Measurements from ENCODE around the gene PPTC7.
A peak's percentile ranks its signal among the peaks of the same experiment; 100 is the strongest.
"Not testable (repeated sequence)": the region's sequence is repeated elsewhere in the genome, so short reads cannot be mapped to it uniquely, and the experiment has no call there.

Gene PPTC7

DNA sequence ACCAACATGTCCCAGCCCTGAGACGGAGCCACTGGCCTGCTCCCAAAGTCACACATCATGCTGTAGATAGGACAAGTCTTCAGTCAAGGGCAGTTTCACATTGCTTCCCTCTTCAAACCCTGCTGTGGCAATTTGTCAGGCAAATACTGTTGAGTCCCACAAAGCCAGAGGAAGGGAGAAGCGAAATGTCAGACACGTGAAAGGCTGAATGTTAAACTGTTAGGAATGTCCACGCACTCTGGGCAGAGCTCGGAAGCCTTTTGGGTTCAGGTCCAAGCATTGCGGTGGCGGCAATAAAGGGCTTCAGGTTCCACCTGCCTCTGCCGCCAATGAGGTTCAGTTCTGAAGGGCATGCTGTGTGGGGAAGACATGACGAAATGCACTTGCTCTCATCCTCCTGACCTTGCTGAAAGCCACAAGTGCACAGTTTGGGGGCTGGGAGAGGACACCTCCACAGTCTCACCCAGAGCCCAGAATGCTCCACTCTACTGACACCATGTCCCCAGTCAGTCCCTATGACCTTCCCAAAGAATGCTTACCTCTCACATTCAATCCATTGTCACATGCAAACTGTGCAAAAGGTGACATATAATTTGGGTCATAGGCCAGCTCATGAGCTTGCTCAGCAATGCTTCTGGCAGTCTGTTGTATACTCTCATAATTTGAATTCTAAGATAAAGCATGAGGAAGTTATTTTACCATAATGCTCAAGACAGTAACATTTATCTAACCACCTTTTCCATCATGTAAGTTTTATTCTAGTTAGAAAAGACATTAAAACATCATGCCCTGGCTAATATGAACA lies 45.3 kb downstream of the PPTC7 start:
- Mint-ChIP-seq H3K4me1 (peaks cover 49% of the 10 kb centered on the region), H3K27ac (no peak overlapping the region), H3K4me3 (no peak overlapping the region), H3K9me3 (no peaks in the 10 kb centered on the region), H3K27me3 (no peaks in the 10 kb centered on the region)
- ATAC-seq (no peak), DNase-seq (no peak)

DNA sequence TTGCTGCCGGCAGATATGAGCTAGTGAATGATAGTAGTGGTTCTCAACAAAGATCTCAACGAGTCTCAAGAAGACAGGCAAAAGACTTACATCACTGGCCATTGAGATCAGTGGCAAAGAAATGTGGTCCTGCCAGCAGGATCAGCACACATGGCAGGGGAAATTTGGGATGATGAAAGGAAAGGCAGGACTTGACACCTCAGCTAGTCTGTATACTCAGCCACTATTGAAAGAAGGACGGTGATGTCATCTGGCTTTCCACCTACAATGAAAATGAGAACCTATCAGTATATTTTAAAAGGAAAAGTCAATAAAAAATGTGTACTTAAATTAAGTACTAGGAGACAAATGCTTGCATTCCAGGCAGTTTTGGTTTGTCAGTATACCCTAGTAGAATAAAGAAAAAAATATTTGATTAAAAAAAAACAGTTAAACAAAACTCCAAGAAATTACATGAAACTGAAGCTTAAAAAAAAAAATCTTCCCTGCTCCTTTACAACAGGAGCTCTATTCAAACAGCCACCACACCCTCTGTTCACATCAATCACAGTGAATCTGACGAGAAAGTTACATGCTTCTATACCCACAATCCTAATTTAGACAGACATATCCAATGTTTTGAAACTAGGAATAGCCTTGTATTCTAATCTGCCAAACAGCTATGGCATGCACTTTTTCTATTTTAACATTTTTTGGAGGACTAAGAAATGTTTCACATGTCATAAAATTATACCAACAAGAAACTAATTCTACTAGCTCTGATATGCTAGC lies 46.1 kb downstream of the PPTC7 start:
- H3K4me3 Mint-ChIP-seq, result no peak overlapping the region
- ATAC-seq (no peak), DNase-seq (no peak)
- peaks cover 55% of the 10 kb centered on the region for H3K4me1 Mint-ChIP-seq
- H3K9me3 Mint-ChIP-seq, result no peaks in the 10 kb centered on the region
- H3K27me3 Mint-ChIP-seq, result no peaks in the 10 kb centered on the region
- no peak overlapping the region for H3K27ac Mint-ChIP-seq

- DNase-seq, result no peak
- Mint-ChIP-seq H3K27me3 (no peaks in the 10 kb centered on the region), H3K27ac (peak overlapping the region in 1 of 2 donors; percentile 19), H3K4me1 (peaks cover 69% of the 10 kb centered on the region), H3K9me3 (no peaks in the 10 kb centered on the region), H3K4me3 (no peak overlapping the region)
- ATAC-seq, result no peak
Measured at GRCh38 chr12:110534811-110535210, 48.3 kb downstream of the PPTC7 start.

- DNase-seq (no peak), ATAC-seq (no peak)
- Mint-ChIP-seq H3K9me3 (no peaks in the 10 kb centered on the region), H3K4me3 (no peak overlapping the region), H3K4me1 (peaks cover 73% of the 10 kb centered on the region), H3K27ac (no peak overlapping the region), H3K27me3 (no peaks in the 10 kb centered on the region)
Measured at GRCh38 chr12:110533607-110534006, 49.5 kb downstream of the PPTC7 start.

DNA sequence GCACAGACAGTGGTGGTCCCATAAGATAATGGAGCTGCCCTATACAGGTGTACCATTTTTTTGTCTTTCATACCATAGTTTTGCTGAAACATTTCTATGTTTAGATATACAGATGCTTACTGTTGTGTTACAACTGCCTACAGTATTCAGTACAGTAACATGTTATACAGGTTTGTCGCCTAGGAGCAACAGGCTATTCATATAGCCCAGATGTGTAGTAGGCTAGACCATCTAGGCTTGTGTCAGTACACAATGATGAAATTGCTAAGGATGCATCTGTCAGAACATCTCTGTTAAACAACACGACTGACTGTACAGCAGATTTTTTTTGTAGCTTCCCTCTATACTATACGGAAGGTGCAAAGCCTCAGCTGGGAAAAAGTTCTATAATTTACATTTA lies 50.5 kb downstream of the PPTC7 start:
- Mint-ChIP-seq H3K27me3 (no peaks in the 10 kb centered on the region), H3K27ac (no peak overlapping the region), H3K4me3 (no peak overlapping the region), H3K9me3 (no peaks in the 10 kb centered on the region), H3K4me1 (peaks cover 70% of the 10 kb centered on the region)
- no peak for DNase-seq
- ATAC-seq, result no peak

GRCh38 chr12:110531741-110532333 lies 51.3 kb downstream of the PPTC7 start:
- peaks cover 62% of the 10 kb centered on the region for H3K4me1 Mint-ChIP-seq
- H3K9me3 Mint-ChIP-seq, result no peaks in the 10 kb centered on the region
- peak; percentile 92 for ATAC-seq
- H3K27me3 Mint-ChIP-seq, result no peaks in the 10 kb centered on the region
- peak overlapping the region; percentile 25 to 61 for H3K27ac Mint-ChIP-seq
- no peak for DNase-seq
- peak overlapping the region; percentile 10 to 32 for H3K4me3 Mint-ChIP-seq

GRCh38 chr12:110530511-110530910 lies 52.6 kb downstream of the PPTC7 start:
- no peak for ATAC-seq
- Mint-ChIP-seq H3K4me1 (peaks cover 54% of the 10 kb centered on the region), H3K9me3 (no peaks in the 10 kb centered on the region), H3K27me3 (no peaks in the 10 kb centered on the region), H3K4me3 (no peak overlapping the region), H3K27ac (no peak overlapping the region)
- no peak for DNase-seq

- DNase-seq (no peak), ATAC-seq (no peak)
- Mint-ChIP-seq H3K4me3 (no peak overlapping the region), H3K27ac (peak overlapping the region in 1 of 2 donors; percentile 11), H3K27me3 (no peaks in the 10 kb centered on the region), H3K9me3 (no peaks in the 10 kb centered on the region), H3K4me1 (peaks cover 38% of the 10 kb centered on the region)
Measured at GRCh38 chr12:110528277-110528839, 54.8 kb downstream of the PPTC7 start.

DNA sequence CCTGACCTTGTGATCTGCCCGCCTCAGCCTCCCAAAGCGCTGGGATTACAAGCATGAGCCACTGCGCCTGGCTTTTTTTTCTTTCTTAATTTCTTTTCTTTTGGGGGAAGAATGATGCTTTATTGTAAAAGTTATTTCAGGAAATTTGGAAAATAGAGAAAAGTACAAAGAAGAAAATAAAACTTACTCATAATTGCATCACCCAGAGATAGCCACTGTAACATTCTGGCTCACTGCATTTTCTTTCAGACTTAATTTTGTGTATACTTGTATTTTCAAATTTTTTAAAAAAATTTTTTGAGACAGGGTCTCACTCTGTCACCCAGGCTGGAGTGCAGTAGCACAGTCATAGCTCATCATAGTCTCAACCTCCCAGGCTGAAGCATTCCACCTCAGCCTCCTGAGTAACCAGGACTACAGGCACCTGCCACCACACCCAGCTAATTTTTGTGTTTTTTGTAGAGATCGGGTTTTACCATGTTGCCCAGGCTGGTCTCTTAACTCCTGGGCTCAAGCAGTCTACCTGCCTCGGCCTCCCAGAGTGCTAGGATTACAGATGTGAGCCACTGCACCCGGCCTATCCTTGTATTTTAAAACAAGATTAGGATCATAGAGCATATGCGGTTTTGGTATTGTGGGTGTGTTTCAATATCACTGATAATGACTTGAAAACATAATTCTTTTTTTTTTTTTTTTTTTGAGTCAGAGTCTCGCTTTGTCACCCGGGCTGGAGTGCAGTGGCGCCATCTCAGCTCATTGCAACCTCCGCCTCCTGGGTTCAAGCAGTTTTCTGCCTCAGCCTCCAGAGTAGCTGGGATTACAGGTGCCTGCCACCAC lies 62.0 kb downstream of the PPTC7 start:
- H3K27ac Mint-ChIP-seq, result peak overlapping the region in 1 of 2 donors; percentile 19
- not testable (repeated sequence) for H3K27me3 Mint-ChIP-seq, DNase-seq, H3K4me3 Mint-ChIP-seq, H3K9me3 Mint-ChIP-seq, ATAC-seq, H3K4me1 Mint-ChIP-seq

DNA sequence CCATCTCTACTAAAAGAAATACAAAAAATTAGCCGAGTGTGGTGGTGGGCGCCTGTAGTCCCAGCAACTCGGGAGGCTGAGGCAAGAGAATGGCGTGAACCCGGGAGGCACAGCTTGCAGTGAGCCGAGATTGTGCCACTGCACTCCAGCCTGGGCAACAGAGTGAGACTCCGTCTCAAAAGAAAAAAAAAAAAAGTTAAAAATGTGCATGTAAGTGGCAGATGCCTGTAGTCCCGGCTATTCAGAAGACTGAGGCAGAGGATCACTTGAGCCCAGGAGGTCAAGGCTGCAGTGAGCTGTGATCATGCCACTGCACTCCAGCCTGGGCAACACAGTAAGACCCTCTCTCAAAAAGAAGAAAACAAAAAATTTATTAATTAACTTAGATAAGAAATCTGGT lies 65.1 kb downstream of the PPTC7 start:
- H3K27me3 Mint-ChIP-seq, H3K9me3 Mint-ChIP-seq, H3K4me1 Mint-ChIP-seq, H3K27ac Mint-ChIP-seq, DNase-seq, H3K4me3 Mint-ChIP-seq, ATAC-seq: not testable (repeated sequence)

- DNase-seq, result no peak
- Mint-ChIP-seq H3K27ac (no peak overlapping the region), H3K27me3 (no peaks in the 10 kb centered on the region), H3K4me3 (no peak overlapping the region), H3K4me1 (no peaks in the 10 kb centered on the region), H3K9me3 (no peaks in the 10 kb centered on the region)
- no peak for ATAC-seq
Measured at GRCh38 chr12:110516995-110517394, 66.1 kb downstream of the PPTC7 start.

DNA sequence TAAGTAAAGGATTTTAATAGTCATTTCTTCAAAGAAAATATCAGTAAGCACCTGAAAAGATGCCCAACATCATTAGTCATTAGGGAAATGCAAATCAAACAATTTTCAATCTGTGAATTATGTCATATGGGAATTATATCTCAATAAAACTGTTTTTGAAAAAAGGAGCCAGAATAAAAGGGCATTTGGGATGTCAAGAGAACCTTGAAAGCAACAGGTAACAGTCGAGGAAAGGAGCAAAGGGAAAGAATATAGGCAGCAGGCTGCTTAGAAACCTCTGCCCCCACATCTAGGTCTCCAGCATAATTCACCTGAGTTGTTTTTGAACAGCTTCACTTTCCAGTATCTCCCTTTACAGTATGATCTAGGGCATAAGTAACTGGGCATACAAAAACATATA lies 68.8 kb downstream of the PPTC7 start:
- no peaks in the 10 kb centered on the region for H3K9me3 Mint-ChIP-seq
- no peak overlapping the region for H3K27ac Mint-ChIP-seq
- ATAC-seq (no peak), DNase-seq (no peak)
- no peak overlapping the region for H3K4me3 Mint-ChIP-seq
- H3K27me3 Mint-ChIP-seq, result no peaks in the 10 kb centered on the region
- no peaks in the 10 kb centered on the region for H3K4me1 Mint-ChIP-seq

DNA sequence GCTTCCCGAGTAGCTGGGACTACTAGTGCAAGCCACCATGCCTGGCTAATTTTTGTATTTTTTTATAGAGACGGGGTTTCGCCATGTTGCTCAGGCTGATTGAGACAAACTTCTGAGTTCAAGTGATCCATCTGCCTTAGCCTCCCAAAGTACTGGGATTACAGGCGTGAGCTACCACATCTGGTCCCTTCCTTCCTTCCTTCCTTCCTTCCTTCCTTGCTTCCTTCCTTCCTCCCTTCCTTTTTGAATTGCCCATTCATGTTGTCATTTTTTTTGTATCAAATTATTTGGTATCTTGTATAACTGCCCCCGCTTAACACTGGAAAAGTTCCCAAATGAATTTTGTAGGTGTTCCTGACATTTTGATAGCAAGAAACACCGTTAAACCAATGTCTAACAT lies 69.3 kb downstream of the PPTC7 start:
- Mint-ChIP-seq H3K27me3 (no peaks in the 10 kb centered on the region), H3K4me1 (no peaks in the 10 kb centered on the region), H3K4me3 (no peak overlapping the region), H3K27ac (no peak overlapping the region), H3K9me3 (no peaks in the 10 kb centered on the region)
- ATAC-seq, result no peak
- no peak for DNase-seq

DNA sequence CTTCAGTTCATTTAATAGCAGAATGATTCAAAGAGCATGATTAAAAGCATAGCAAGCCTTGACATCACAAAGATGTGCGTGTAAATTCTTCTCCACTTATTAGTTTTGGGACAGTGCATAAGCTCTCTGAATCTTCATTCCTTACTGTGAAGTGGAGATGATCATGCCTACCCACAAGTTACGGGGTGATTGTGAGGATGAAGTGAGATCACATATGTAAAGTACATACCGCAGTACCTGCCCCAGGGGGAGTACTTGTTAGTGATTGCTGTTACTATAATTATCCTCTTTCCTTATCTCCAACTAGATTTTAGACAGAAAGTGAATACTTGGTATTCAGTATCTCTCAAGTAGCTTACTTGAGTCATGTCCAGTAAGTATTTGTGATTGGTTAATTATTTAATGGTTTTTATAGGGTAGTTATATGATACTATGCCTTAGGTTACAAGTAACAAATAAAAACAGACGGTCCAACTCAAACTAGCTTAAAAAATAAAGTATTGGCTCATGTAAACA lies 75.0 kb downstream of the PPTC7 start:
- Mint-ChIP-seq H3K4me3 (no peak overlapping the region), H3K27ac (no peak overlapping the region), H3K9me3 (no peaks in the 10 kb centered on the region), H3K4me1 (no peaks in the 10 kb centered on the region), H3K27me3 (no peaks in the 10 kb centered on the region)
- ATAC-seq (no peak), DNase-seq (no peak)

- no peak for ATAC-seq
- Mint-ChIP-seq H3K4me1 (peaks cover 16% of the 10 kb centered on the region), H3K27ac (no peak overlapping the region), H3K4me3 (no peak overlapping the region), H3K9me3 (no peaks in the 10 kb centered on the region), H3K27me3 (no peaks in the 10 kb centered on the region)
- DNase-seq, result no peak
Measured at GRCh38 chr12:110505332-110505731, 77.8 kb downstream of the PPTC7 start.
